Upper lobe of left lung (tissue), 4 donors: ENCODE results near the gene EGLN1.

Experiments
- EP300 ChIP-seq, 4 donors: sonication (generic); formaldehyde crosslinking; IDR thresholded peaks; one replicate each; pipeline ENCODE4 v1.5.1; 2017; ENCODE audit warnings: antibody characterized with exemption in 4 of 4, control low read depth in 2 of 4
- POLR2AphosphoS5 ChIP-seq, 2 donors: sonication (generic); formaldehyde crosslinking; IDR thresholded peaks; one replicate each; pipeline ENCODE4 v1.5.1; 2017; ENCODE audit warnings: antibody characterized with exemption in 2 of 2
- TF ChIP-seq, protein P1 (sequence below), 6 experiments: fragments of 450-650 bp in 4 of 6; fragments of 200-600 bp in 2 of 6; sonication (generic) in 2 of 6; IDR thresholded peaks; one replicate each; pipeline ENCODE4 v1.5.1; 2016 to 2019; ENCODE audit warnings: antibody characterized with exemption in 6 of 6

DNA sequence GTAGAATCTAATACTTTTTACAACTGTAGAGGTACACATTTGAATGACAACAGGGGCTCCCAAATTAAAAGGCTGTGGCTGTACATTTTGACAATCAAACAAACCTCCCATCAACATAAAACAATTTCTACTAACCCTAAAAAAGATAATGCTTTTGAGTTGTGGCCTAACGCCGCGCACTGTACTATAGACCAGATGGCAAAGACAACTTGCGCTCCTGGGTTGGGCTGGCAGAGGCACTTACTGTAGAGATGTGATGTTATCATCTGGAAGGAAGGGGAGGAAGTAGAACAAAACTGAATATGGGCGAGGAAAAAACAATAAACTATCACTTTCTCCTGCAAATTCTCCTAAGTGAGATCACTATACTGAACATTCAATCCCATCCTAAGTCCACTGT is 57.9 kb downstream of the EGLN1 start:
- TF ChIP-seq, protein P1, sequence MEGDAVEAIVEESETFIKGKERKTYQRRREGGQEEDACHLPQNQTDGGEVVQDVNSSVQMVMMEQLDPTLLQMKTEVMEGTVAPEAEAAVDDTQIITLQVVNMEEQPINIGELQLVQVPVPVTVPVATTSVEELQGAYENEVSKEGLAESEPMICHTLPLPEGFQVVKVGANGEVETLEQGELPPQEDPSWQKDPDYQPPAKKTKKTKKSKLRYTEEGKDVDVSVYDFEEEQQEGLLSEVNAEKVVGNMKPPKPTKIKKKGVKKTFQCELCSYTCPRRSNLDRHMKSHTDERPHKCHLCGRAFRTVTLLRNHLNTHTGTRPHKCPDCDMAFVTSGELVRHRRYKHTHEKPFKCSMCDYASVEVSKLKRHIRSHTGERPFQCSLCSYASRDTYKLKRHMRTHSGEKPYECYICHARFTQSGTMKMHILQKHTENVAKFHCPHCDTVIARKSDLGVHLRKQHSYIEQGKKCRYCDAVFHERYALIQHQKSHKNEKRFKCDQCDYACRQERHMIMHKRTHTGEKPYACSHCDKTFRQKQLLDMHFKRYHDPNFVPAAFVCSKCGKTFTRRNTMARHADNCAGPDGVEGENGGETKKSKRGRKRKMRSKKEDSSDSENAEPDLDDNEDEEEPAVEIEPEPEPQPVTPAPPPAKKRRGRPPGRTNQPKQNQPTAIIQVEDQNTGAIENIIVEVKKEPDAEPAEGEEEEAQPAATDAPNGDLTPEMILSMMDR (IDR thresholded peaks at IDR 0.05): no peak
- TF ChIP-seq POLR2AphosphoS5 (IDR thresholded peaks at IDR 0.05): no peak
- no peak for TF ChIP-seq EP300 (IDR thresholded peaks at IDR 0.05)
